Uterus (tissue), 2 donors: ENCODE measurements around the gene FAM72B.
"Not testable (repeated sequence)": the region's sequence is repeated elsewhere in the genome, so short reads cannot be mapped to it uniquely, and the experiment has no call there.

Experiments
- CTCF ChIP-seq, 4 experiments: fragments of 200-600 bp in 2 of 4; fragments of 450-650 bp in 2 of 4; sonication (generic) in 2 of 4; IDR thresholded peaks; one replicate each; pipeline ENCODE4 v1.5.1; 2016 to 2019; ENCODE audit warnings: antibody characterized with exemption in 4 of 4, mild to moderate bottlenecking in 2 of 4, moderate library complexity in 1 of 4
- POLR2A ChIP-seq, 2 donors: fragments of 450-650 bp; IDR thresholded peaks; one replicate each; pipeline ENCODE4 v1.6.1; 2016; ENCODE audit warnings: antibody characterized with exemption in 2 of 2, mild to moderate bottlenecking in 1 of 2, moderate library complexity in 1 of 2

DNA sequence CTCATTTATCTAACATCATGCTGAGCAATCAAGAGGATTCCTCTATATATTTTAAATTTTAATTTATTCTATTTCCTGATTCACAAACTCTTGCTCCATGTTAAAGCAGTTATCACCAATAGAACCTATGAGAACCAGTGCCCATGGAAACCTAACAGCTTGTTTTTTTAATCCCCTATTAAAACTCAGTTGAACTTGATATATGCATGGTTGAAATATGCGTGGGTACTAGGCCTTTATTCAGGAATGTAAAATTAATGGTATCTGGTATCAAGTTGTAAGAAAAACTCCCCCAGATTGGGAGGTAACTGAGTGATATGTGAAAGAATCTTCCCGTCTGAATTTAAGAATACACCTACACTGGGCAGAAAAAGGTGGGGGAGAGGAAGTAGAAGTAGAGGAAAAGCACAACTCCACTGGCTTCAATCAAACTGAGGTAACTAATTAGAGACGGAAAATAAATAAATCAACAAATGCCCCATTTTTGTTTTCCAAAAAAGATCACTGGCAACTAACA lies 15.9 kb downstream of the FAM72B start:
- TF ChIP-seq CTCF, POLR2A (IDR thresholded peaks at IDR 0.05): not testable (repeated sequence)
